H1 (cell line): Measurements from ENCODE around the gene EPHA4. TPM values are rescaled to one million over a fixed set of nuclear protein-coding genes. Genes with fewer than 3 reads are reported as not detected.

Source experiments
- CTCF ChIA-PET: fragments of 300-600 bp; sonication (Branson Sonifier 250); formaldehyde crosslinking; loops from one replicate; lab custom pipeline; 2021; ENCODE audit not compliant: partially characterized antibody; lab: Charles Lee
- POLR2A ChIA-PET: fragments of 300-600 bp; sonication (Branson Sonifier 250); formaldehyde crosslinking; loops from one replicate; lab custom pipeline; 2021; ENCODE audit warnings: inconsistent platforms; ENCODE audit not compliant: partially characterized antibody; lab: Charles Lee
- DNase-seq, 2 experiments: peaks; one replicate each; pipeline versions ENCODE4 v3.0.0 to v3.0.0-alpha.2; 2010 to 2022; ENCODE audit warnings: low spot score in 2 of 2, low read depth in 1 of 2, mixed read lengths in 1 of 2
- FAIRE-seq: peaks from 2 replicates; lab custom pipeline; 2011; peaks lifted over from hg19 to GRCh38; lab: Jason Lieb, UNC
- H2AFZ ChIP-seq: 2 replicates; pipeline ENCODE4 v1.8.1; 2012; ENCODE audit warnings: low read length, inconsistent platforms
- H2AK5ac ChIP-seq: 2 replicates; pipeline ENCODE4 v1.6.1; 2013; ENCODE audit warnings: low read depth, low read length
- H2BK120ac ChIP-seq: replicated peaks from 2 replicates; pipeline ENCODE3; 2013; ENCODE audit warnings: low read depth, low read length, inconsistent platforms
- H2BK12ac ChIP-seq: 2 replicates; pipeline ENCODE4 v1.6.1; 2013; ENCODE audit warnings: low read depth, low read length
- H2BK15ac ChIP-seq: 2 replicates; pipeline ENCODE4 v1.6.1; 2013; ENCODE audit warnings: low read length
- H2BK20ac ChIP-seq: 2 replicates; pipeline ENCODE4 v1.6.1; 2013; ENCODE audit warnings: low read length
- H2BK5ac ChIP-seq: 2 replicates; pipeline ENCODE4 v1.6.1; 2013; ENCODE audit warnings: low read depth, low read length
- H3K14ac ChIP-seq: 2 replicates; pipeline ENCODE4 v1.6.1; 2013; ENCODE audit warnings: inconsistent platforms; ENCODE audit not compliant: insufficient read length
- H3K18ac ChIP-seq: 2 replicates; pipeline ENCODE4 v1.6.1; 2013; ENCODE audit warnings: low read length; ENCODE audit errors: extremely low read depth
- H3K23ac ChIP-seq: 2 replicates; pipeline ENCODE4 v1.6.1; 2013; ENCODE audit warnings: inconsistent platforms; ENCODE audit not compliant: insufficient read length
- H3K23me2 ChIP-seq: 2 replicates; pipeline ENCODE4 v1.6.1; 2013; ENCODE audit warnings: low read depth, low read length
- H3K27ac ChIP-seq: 2 replicates; pipeline ENCODE4 v1.6.1; 2011; ENCODE audit warnings: low read depth, low read length, inconsistent platforms
- H3K27me3 ChIP-seq, 4 experiments: replicated peaks in 1 of 4; 1 replicate in 1 of 4; 2 replicates in 3 of 4; pipeline versions ENCODE4 v1.6.1 to v1.8.1; 2011 to 2013; ENCODE audit warnings: low read length in 3 of 4, mild to moderate bottlenecking in 3 of 4, inconsistent platforms in 2 of 4, mixed read lengths in 2 of 4, moderate library complexity in 1 of 4; ENCODE audit not compliant: control insufficient read depth in 3 of 4, insufficient read depth in 3 of 4; ENCODE audit errors: extremely low read depth in 1 of 4
- H3K36me3 ChIP-seq, 4 experiments: 2 replicates each; pipeline versions ENCODE4 v1.6.1 to v1.8.1; 2011 to 2013; ENCODE audit warnings: mild to moderate bottlenecking in 4 of 4, low read length in 3 of 4, moderate library complexity in 2 of 4, control low read depth in 1 of 4, inconsistent platforms in 1 of 4; ENCODE audit not compliant: insufficient read depth in 4 of 4, control insufficient read depth in 2 of 4
- H3K4ac ChIP-seq: replicated peaks from 2 replicates; pipeline ENCODE3; 2013; ENCODE audit warnings: low read length, low read depth, mixed read lengths, inconsistent platforms; ENCODE audit not compliant: insufficient read length
- H3K4me1 ChIP-seq, 4 experiments: replicated peaks in 1 of 4; 1 replicate in 1 of 4; 2 replicates in 3 of 4; pipeline versions ENCODE4 v1.6.1 to v1.8.1; 2011 to 2013; ENCODE audit warnings: low read length in 3 of 4, inconsistent platforms in 2 of 4, mixed read lengths in 1 of 4; ENCODE audit not compliant: insufficient read depth in 4 of 4, control insufficient read depth in 3 of 4
- H3K4me2 ChIP-seq, 2 experiments: 2 replicates each; pipeline versions ENCODE4 v1.6.1 to v1.8.1; 2011 to 2013; ENCODE audit warnings: low read depth in 2 of 2, low read length in 2 of 2, control low read depth in 1 of 2, inconsistent platforms in 1 of 2, mild to moderate bottlenecking in 1 of 2; ENCODE audit not compliant: insufficient read depth in 1 of 2
- H3K4me3 ChIP-seq, 4 experiments: fragments of 200-600, 300-600 bp in 1 of 4; sonication (generic), shearing (Covaris generic), sonication (Bioruptor Twin) in 1 of 4; 2 replicates each; pipeline versions ENCODE4 v1.5.1 to v1.8.1; 2011 to 2016; ENCODE audit warnings: low read length in 4 of 4, low read depth in 3 of 4, control low read depth in 2 of 4, inconsistent platforms in 2 of 4, mild to moderate bottlenecking in 2 of 4, mixed read lengths in 1 of 4, moderate library complexity in 1 of 4; ENCODE audit not compliant: insufficient read depth in 2 of 4; ENCODE audit errors: extremely low read depth in 1 of 4
- H3K56ac ChIP-seq: replicated peaks from 2 replicates; pipeline ENCODE3; 2013; ENCODE audit warnings: low read depth, mild to moderate bottlenecking, mixed read lengths, low read length, inconsistent platforms; ENCODE audit not compliant: insufficient read length
- H3K79me1 ChIP-seq: 2 replicates; pipeline ENCODE4 v1.6.1; 2013; ENCODE audit warnings: low read depth, low read length, control low read depth
- H3K79me2 ChIP-seq, 2 experiments: 2 replicates each; pipeline versions ENCODE4 v1.6.1 to v1.8.1; 2012 to 2013; ENCODE audit warnings: low read length in 2 of 2, mild to moderate bottlenecking in 2 of 2, inconsistent platforms in 1 of 2; ENCODE audit not compliant: insufficient read depth in 2 of 2, control insufficient read depth in 1 of 2
- H3K9ac ChIP-seq, 4 experiments: replicated peaks in 1 of 4; 1 replicate in 1 of 4; 2 replicates in 3 of 4; pipeline versions ENCODE4 v1.6.1 to v1.8.1; 2011 to 2013; ENCODE audit warnings: low read depth in 3 of 4, low read length in 3 of 4, control low read depth in 2 of 4, mild to moderate bottlenecking in 2 of 4, moderate library complexity in 2 of 4, inconsistent platforms in 1 of 4; ENCODE audit errors: extremely low read depth in 1 of 4
- H3K9me3 ChIP-seq, 2 experiments: 2 replicates each; pipeline versions ENCODE4 v1.6.1 to v1.8.1; 2012 to 2013; ENCODE audit warnings: mild to moderate bottlenecking in 2 of 2, moderate library complexity in 2 of 2, control low read depth in 1 of 2, inconsistent platforms in 1 of 2, low read depth in 1 of 2, low read length in 1 of 2, mixed read lengths in 1 of 2; ENCODE audit not compliant: insufficient read depth in 2 of 2
- H4K20me1 ChIP-seq, 2 experiments: replicated peaks in 1 of 2; 2 replicates each; pipeline versions ENCODE3 to v1.8.1; 2011 to 2013; ENCODE audit warnings: inconsistent platforms in 2 of 2, low read length in 2 of 2, mild to moderate bottlenecking in 1 of 2; ENCODE audit not compliant: insufficient read depth in 2 of 2, control insufficient read depth in 1 of 2
- H4K5ac ChIP-seq: 2 replicates; pipeline ENCODE4 v1.6.1; 2013; ENCODE audit warnings: low read length, low read depth, mixed read lengths, inconsistent platforms; ENCODE audit not compliant: insufficient read length
- H4K8ac ChIP-seq: 2 replicates; pipeline ENCODE4 v1.8.0; 2013; ENCODE audit warnings: mild to moderate bottlenecking, moderate library complexity, low read length, inconsistent platforms; ENCODE audit not compliant: insufficient read depth; ENCODE audit errors: extremely low read depth
- H4K91ac ChIP-seq: replicated peaks from 2 replicates; pipeline ENCODE3; 2013; ENCODE audit warnings: low read length, mixed read lengths, inconsistent platforms; ENCODE audit not compliant: insufficient read length
- CEBPB ChIP-seq: IDR thresholded peaks from 2 replicates; pipeline ENCODE4 v1.6.1; 2012; ENCODE audit warnings: low read depth, low read length
- CHD1 ChIP-seq: IDR thresholded peaks from 2 replicates; pipeline ENCODE4 v1.6.1; 2012; ENCODE audit warnings: low read depth, low read length, improper control_type of control experiment
- CHD2 ChIP-seq: IDR thresholded peaks from 2 replicates; pipeline ENCODE4 v1.6.1; 2012; ENCODE audit warnings: low read length, improper control_type of control experiment
- CREB1 ChIP-seq: IDR thresholded peaks from 2 replicates; pipeline ENCODE4 v1.6.1; 2012; ENCODE audit warnings: inconsistent platforms
- FOSL1 ChIP-seq: IDR thresholded peaks from 2 replicates; pipeline ENCODE4 v1.6.1; 2011; ENCODE audit warnings: mild to moderate bottlenecking, low read depth, low read length, moderate library complexity; ENCODE audit not compliant: insufficient read depth
- KDM4A ChIP-seq: IDR thresholded peaks from one replicate; pipeline ENCODE4 v1.7.1; 2012; ENCODE audit warnings: low read depth, mild to moderate bottlenecking, moderate library complexity, low read length, inconsistent platforms; ENCODE audit not compliant: severe bottlenecking
- NRF1 ChIP-seq: IDR thresholded peaks from 2 replicates; pipeline ENCODE4 v1.6.1; 2011; ENCODE audit warnings: mild to moderate bottlenecking, low read depth, low read length, improper control_type of control experiment
- SP4 ChIP-seq: IDR thresholded peaks from 2 replicates; pipeline ENCODE4 v1.6.1; 2012; ENCODE audit warnings: low read length, inconsistent platforms
- WGBS, 2 experiments: shearing (Covaris generic) in 1 of 2; methylation state at CpG; one replicate each; pipeline versions ENCODE4 v1.1.6 to v1.1.7; 2013 to 2015; ENCODE audit warnings: low lambda C conversion rate in 2 of 2, mixed read lengths in 2 of 2, inconsistent platforms in 1 of 2, low coverage in 1 of 2, missing lambda C conversion rate in 1 of 2; ENCODE audit not compliant: insufficient replicate concordance in 2 of 2, insufficient coverage in 1 of 2, insufficient read length in 1 of 2; ENCODE audit errors: extremely low coverage in 1 of 2, missing lambda C conversion rate in 1 of 2; 5-methylcytosine and 5-hydroxymethylcytosine counted together
- polyA plus RNA-seq, 7 experiments: library from polyadenylated mRNA; depleted of rRNA in 3 of 7; stranded (reverse) in 5 of 7; unstranded in 2 of 7; fragments of >200 nt in 5 of 7; fragments of 200-250 nt in 2 of 7; gene quantifications; 1 replicate in 5 of 7; 2 replicates in 1 of 7; 4 replicates in 1 of 7; pipeline versions ENCODE4 v1.2.1 to v1.2.3, GENCODE V29; 2011 to 2013; ENCODE audit warnings: missing spikeins in 2 of 7, mixed read lengths in 2 of 7
- total RNA-seq: library from RNA; stranded (reverse); fragmentation: NEBNext Ultra II Directional; extraction: Animal tissue kit (Norgen Biotek cat#: 25700); gene quantifications from 2 replicates; pipeline ENCODE4 v1.2.1, GENCODE V29; 2021
- TF ChIP-seq, protein P1 (sequence below): IDR thresholded peaks from 2 replicates; pipeline ENCODE4 v1.6.1; 2012; ENCODE audit warnings: low read length, inconsistent platforms
- TF ChIP-seq, protein P2 (sequence below): IDR thresholded peaks from 2 replicates; pipeline ENCODE4 v1.6.1; 2012; ENCODE audit warnings: inconsistent platforms
- TF ChIP-seq, protein P3 (sequence below): IDR thresholded peaks from 2 replicates; pipeline ENCODE4 v1.6.1; 2012; ENCODE audit warnings: inconsistent platforms

Gene EPHA4
- total and polyA plus RNA-seq, 2 of the 8 experiments (the other 6 are each of a cell fraction or from before 2014, with no cell fraction given), result 4.3 to 5.7 TPM

DNA sequence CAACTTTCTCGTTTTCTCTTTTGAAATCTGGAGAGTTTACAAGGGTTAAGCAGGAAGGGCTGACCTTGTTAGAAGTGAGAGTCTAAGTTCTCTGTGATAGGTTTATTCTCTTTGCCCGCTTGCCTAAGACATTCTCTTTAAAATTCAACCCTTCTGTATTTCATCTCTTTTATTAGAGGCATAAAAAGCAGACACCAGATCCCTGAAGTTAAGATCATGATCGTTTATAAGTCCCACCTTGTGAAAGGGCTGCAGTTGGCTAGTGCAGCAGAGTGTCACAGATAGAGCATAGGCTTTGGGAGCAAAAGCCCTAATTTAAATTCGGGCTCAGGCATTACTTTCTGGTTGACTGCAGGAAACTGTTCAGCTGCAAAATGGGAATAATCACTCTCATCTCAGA lies 181.2 kb downstream of the EPHA4 start:
- H3K79me1 ChIP-seq, result no peaks in the 10 kb centered on the region
- TF ChIP-seq, protein P1, sequence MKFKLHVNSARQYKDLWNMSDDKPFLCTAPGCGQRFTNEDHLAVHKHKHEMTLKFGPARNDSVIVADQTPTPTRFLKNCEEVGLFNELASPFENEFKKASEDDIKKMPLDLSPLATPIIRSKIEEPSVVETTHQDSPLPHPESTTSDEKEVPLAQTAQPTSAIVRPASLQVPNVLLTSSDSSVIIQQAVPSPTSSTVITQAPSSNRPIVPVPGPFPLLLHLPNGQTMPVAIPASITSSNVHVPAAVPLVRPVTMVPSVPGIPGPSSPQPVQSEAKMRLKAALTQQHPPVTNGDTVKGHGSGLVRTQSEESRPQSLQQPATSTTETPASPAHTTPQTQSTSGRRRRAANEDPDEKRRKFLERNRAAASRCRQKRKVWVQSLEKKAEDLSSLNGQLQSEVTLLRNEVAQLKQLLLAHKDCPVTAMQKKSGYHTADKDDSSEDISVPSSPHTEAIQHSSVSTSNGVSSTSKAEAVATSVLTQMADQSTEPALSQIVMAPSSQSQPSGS, result no peak
- no peak for TF ChIP-seq CHD1
- no peak for TF ChIP-seq NRF1
- TF ChIP-seq, protein P2, sequence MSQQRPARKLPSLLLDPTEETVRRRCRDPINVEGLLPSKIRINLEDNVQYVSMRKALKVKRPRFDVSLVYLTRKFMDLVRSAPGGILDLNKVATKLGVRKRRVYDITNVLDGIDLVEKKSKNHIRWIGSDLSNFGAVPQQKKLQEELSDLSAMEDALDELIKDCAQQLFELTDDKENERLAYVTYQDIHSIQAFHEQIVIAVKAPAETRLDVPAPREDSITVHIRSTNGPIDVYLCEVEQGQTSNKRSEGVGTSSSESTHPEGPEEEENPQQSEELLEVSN, result no peak
- TF ChIP-seq CREB1, result no peak
- TF ChIP-seq KDM4A, result no peak
- no peak for TF ChIP-seq CHD2
- no peak for TF ChIP-seq SP4
- no peak for TF ChIP-seq FOSL1
- TF ChIP-seq, protein P3, sequence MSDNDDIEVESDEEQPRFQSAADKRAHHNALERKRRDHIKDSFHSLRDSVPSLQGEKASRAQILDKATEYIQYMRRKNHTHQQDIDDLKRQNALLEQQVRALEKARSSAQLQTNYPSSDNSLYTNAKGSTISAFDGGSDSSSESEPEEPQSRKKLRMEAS, result no peak
- no peak for TF ChIP-seq CEBPB
- H4K8ac ChIP-seq, result no peak overlapping the region
- no peaks in the 10 kb centered on the region for H3K36me3 ChIP-seq
- no peak overlapping the region for H3K4ac ChIP-seq
- H3K18ac ChIP-seq, result no peak overlapping the region
- H3K79me2 ChIP-seq, result no peaks in the 10 kb centered on the region
- H2BK15ac ChIP-seq, result no peak overlapping the region
- H3K27me3 ChIP-seq, result no peaks in the 10 kb centered on the region
- H3K14ac ChIP-seq, result no peak overlapping the region
- H2BK120ac ChIP-seq, result no peak overlapping the region
- FAIRE-seq (no peak), DNase-seq (no peak)
- ChIA-PET POLR2A (no interaction called here), CTCF (no interaction called here)
- no peaks in the 10 kb centered on the region; a peak in 1 of 7 replicates for H3K4me1 ChIP-seq
- H4K5ac ChIP-seq, result no peak overlapping the region
- no peak overlapping the region for H2BK12ac ChIP-seq
- no peak overlapping the region for H3K23ac ChIP-seq
- no peak overlapping the region for H3K4me3 ChIP-seq
- no peak overlapping the region for H2AK5ac ChIP-seq
- H3K56ac ChIP-seq, result no peak overlapping the region
- no peak overlapping the region for H2BK20ac ChIP-seq
- no peaks in the 10 kb centered on the region for H3K9me3 ChIP-seq
- peak overlapping the region; percentile 17; the same call in 1 of the 2 replicates for H2AFZ ChIP-seq
- no peak overlapping the region for H3K9ac ChIP-seq
- H3K27ac ChIP-seq, result no peak overlapping the region
- WGBS, 2 experiments, result 92% methylated on average over 4 of the region's 4 CpGs; no CpG with 5 or more reads in 1 of the 2 experiments
- no peak overlapping the region for H4K91ac ChIP-seq
- H2BK5ac ChIP-seq, result no peak overlapping the region
- no peak overlapping the region for H3K4me2 ChIP-seq
- H3K23me2 ChIP-seq, result no peaks in the 10 kb centered on the region
- no peaks in the 10 kb centered on the region for H4K20me1 ChIP-seq
